Activated naive CD4-positive, alpha-beta T cell treated with anti-CD3 and anti-CD28 coated beads, Interleukin-2, amount 50 U/mL, for 16 hours (primary cell): ENCODE data around the gene WNT7B.

ENCODE experiments used
- DNase-seq: peaks from one replicate; pipeline ENCODE4 v3.0.0-alpha.2; 2020

The WNT7B gene

DNA sequence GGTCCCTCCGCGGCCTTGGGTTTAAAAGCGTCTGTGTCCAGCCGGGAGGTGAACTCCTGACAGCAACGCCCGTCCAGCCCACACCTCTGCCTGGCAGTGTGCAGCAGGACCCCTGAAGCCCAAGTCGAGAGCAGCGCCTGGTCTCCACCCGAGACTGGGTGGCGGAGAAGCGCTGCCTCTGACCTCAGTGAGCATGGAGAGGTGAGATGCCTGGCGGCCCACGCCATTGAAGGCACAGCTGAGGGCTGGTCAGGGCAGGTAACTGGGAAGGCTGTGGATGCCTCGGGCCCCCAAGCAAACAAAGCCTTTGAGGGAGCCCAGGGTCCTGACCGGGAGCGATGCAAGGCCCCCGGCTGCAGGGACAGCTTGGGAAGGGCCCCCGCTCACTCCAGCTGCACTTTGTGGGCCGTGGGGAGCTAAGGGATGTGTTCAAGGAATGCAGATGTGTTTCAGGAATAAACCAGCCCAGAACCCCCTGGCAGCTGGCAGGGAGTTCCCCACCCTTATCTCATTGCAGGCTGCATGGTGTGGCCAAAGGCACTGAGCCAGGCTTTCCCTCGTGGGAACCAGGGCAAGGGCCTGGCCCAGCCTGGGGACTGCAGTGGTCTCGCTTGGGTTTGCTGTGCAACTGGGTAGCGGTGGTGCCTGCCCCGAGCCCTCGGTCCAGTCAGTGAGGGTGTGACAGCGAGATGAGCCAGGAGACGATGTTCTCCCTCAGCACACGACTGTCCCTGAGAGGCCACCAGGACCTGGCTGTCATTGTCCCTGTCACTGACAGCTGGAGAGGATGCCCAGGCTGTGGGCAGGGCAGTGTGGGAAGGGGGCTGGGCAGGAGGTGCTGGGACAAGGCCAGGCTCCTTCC lies 92.5 kb downstream of the WNT7B start:
- DNase-seq: peak; percentile 2

DNA sequence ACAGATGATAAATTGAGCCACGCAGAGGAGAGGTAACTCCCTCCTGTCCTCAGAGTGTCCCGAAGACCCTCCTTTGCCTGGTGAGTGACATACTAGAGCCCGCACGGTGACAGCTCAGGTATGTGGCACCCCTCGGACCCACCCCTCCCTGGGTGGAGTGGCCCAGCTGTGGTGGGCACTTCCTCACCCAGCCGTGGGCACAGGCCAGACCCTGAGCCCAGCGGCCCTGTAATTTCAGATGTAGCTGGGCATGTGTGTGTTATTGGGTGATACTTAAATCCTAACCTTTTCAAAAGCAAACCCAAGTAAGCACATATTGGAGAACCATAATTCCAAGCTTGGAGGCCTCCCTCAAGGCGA lies 93.2 kb downstream of the WNT7B start:
- no peak for DNase-seq

DNA sequence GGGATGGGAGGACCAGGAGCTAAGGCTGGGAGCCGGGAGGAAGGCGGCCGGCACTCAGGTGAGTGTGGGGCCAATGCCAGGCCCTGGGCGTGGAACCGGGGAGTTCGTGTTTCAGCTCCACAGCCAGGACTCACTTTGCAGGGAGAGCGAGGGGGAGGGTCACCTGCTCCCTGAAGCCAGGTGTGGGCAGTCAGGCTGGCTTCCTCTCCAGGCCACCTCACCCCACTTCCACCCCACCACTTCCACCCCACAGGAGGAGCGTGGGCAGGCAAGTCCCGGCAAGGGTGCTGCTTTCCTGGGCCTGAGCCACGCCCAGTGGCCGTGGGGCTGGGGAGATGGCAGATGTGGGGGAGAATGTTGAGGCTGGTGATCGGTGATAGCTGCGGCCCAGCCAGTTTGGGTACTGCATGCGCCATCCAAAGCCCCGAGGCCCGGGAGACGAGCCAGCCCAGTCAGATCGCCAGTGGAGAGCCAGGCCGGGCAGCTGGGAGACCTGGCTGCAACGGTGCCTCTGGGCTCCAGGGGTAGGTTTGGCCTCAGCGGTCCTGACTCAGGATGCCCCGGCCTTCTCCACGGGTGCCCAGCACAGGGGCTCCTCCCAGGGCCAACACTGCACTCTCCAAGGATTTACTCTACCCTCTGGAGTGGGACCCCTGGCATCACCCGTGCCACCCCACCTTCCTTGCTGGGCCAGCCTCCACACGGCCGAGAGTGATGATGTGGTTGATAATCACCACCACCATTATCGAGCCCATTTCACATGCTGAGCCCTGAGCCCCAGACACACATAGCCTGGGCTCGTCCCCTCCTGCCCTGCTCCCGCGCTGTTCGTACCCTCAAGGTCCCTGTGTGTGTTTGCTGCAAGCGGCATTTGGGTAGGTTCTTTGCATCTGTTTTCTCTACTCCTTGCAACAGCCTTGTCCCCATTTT lies 93.8 kb downstream of the WNT7B start:
- peak; percentile 12 for DNase-seq

DNA sequence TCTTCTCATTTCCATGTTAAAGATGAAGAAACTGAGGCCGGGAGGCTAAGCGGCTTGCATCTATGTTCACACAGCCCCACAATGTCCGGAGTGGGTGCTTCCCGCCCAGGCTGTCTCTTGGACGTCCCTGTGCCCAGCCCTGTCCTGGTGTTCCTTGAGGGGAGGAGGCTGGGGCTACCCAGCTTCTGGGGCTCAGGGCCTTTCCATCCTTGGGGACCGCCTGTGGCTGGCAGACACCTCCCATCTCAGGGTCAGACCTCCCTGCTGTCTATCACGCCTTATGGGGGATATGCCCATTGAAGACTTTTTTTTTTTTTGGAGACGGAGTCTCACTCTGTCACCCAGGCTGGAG lies 95.5 kb downstream of the WNT7B start:
- no peak for DNase-seq

DNA sequence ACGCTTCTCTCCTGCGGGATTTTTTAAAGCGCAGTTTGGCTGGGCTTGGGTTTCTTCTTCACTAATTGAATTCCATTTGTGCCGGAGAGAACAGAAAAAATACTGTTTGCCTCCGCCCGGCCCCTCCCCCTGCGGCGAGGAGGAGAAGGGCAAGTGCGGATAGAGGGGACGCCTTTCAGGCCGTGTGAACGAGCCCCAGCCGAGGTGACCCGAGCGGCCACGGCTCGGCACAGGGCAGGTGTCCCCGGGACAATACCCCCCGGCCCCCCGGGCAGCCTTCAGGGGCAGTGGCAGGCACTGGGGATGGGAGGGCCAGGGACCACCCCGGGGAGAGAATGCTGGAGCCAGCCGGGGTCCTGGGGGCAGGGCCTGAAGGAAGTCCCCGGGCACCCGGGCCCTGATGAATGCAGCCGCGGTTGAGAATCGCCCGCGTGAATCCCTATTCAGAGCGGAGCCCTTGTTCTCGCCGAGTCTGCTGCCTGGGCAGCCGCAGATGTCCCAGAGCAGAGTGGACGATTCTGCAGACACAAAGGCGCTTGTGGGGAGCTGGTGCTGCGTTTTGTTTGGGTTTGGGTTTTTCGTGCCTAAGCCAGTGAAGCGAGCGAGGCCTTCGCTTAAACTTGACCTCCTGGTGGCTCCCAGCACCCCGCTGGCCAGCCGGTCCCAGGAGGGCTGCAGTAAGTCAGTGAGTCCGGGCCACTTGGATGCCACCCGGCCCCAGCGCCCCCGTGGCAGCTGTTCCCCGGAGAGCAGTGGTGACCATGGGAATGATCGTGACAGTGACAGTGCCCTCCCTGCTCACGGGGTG lies 96.0 kb downstream of the WNT7B start:
- DNase-seq: no peak

DNA sequence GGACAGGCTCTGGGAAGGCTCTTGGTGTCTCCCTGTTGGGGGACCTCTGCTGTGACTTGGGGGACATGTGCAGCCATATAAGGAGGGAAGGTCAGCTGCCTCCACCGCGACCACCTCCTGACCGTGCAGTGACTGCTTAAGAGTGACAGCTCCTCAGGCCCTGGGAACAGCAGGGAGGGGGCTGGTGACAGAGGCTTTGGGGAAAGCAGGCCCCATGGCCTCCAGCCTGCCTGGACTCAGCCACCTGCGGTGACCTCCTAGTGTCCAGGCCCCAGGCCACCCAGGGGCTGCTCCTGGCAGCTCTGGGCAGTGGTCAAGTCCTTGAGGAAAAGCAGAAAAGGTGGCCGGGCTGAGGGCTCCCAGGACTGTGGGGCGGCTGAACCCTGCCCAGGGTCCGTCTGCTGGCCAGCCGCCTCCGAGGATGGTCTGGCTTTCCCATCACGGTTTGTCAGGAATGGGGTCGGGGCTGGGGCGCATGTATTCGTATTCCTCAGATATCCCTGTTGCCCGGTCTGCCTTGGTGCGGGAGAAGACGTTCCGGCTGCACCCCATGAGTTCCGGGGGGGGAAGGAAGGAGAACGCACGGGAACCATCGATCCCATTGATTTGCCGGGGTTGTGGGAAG lies 96.8 kb downstream of the WNT7B start:
- DNase-seq: no peak

DNA sequence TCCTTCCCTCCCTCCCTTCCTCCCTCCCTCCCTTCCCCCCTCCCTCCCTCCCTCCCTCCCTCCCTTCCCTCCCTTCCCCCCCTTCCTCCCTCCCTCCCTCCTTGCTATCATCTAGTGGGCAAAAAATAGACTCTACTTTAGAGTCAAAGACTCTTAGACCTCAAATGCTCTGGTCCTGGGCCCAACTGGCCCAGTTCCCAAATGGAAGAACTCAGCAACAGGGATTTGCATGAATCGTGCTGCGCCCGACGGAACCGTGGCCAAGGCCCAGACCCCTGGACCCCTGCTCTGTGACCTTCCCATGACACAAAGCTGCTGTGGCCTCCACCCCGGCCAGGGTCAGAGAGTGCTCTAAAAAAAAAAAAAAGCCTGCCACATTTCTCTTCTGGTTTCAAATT lies 97.4 kb downstream of the WNT7B start:
- DNase-seq: no peak

DNA sequence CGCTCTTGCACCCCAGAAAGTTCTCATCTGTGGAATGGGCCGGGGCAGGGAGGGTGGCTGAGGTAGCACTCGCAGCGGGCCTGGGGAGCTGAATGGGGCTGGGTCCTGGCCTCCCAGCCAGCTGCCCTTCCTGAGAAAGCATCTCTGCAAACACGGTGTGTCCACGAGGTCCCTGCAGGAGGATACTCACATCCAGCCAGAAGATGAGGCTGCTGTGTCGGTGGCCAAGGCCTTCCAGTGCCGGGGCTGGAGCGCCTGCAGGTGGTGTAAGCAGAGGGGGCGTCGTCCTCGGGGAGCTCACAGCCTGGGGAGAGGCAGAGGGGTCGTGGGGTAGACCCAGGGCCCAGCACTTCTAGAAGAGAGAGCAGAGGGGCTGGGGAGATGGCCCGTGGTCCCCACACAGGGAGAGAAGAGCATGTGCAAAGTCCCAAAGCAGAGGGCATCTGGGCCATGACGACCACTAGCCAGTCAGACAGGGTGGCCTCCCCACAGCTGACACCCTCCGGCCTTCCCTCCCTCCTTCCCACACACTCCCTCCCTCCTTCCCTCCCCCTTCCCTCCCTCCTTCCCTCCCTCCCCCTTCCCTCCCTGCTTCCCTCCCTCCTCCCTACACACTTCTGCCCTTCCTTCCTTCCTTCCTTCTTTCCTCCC lies 97.9 kb downstream of the WNT7B start:
- no peak for DNase-seq

DNA sequence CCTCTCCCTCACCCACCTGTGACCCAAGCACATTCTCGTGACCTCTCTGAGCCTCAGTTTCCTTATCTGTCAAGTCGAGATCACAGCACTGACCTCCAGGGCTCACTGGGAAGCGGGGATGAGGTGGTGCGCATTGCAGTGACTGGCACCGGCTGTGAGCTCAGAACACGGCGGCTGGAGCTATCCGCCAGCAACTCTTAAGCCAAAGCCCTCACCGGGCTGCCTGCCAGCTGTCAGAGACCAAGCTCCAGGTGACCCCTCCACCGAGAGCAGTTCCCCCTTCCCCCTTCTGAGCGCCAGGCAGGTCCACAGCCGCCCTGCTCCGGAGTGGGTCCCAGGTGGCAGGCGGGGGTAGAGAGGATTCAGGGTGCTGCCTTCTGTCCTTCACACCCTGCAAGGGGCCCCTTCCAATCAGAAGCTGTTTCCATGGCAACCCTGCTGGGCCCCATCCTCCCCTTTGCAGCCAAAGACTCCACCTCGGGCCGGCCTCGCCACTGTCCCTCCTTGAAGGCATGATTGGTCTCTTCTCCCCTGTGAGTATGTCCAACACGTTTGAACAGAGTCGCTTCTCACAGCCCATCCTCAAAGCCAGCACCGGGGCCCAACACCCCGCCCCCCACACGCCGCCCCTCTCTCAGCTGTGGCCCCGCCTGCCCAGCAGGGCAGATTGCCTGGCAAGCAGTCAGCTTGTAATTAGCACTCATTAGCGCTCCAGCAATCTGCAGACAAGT lies 98.7 kb downstream of the WNT7B start:
- DNase-seq: no peak

DNA sequence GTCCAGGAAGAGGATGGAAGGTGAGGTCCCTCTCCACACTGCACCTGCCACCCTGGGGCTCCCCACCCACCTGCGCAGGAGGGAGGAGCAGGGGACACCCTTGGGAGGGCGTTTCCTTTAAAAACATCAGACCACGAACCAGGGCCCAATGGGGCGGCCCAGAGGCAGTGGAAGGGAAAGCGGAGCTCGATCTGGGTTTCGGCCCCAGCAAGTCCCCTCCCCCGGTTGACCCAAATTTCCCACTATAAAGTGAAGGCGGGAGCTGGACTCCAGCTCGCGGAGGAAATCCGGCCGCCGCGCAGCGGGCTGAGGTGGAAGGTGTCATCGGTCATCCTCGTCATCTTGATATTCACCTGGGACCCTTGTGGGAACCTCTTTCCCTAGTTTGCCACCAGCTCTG lies 99.3 kb downstream of the WNT7B start:
- DNase-seq: no peak

DNA sequence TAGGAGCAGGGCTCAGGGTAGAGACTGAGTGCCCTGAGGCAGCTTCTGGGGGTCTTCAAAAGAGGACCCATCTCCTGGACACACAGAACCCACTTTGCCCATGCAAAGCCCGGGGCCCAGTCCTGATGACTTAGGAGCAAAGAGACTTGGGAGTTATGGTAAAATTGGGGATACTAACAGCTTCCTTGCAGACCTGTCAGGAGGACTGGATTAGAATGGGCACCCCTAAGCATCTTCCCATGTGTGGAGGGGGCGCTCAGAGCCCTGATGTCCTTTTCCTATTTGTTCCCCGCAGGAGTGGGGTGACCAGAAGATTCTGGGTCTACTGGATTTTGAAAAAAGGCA lies 100.0 kb downstream of the WNT7B start:
- no peak for DNase-seq

DNA sequence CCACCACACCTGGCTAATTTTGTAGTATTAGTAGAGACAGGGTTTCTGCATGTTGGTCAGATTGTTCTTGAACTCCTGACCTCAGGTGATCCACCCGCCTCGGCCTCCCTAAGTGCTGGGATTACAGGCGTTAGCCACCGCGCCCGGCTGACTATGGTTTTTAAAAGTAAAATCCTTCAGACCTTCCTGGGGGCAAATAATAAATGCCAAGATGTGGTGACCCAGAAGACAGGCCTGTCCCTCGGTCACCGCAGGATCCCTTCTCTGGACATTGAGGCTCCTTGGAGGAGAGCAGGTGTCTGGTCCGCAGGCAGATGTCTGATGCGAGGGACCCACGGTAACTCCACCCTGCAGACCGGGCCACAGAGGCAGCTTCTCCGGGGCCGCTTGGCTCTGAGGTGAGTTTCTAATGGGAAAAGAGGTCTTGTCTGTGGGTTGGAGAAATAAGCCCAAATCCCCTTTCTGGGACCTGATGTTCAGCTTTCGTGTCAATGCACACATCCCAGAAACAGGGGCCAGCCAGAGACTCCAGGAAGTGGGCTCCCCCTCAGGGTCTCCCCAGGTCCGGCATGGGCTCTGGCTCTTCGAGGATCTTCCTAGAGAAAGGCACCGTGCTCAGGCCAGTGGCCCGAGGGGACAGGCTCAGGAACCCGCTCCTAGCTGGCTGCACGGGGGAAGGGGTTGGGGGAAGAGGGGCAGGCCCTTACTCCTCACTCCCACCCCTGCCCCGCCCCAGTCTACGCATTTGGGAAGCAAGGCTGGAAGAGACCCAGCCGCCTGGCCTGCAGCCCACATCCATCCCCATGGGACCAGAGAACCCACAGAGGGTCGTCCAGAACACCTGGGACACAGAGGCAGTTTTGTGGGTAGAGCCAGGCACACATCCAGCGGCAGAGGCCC lies 100.6 kb downstream of the WNT7B start:
- DNase-seq: no peak

DNA sequence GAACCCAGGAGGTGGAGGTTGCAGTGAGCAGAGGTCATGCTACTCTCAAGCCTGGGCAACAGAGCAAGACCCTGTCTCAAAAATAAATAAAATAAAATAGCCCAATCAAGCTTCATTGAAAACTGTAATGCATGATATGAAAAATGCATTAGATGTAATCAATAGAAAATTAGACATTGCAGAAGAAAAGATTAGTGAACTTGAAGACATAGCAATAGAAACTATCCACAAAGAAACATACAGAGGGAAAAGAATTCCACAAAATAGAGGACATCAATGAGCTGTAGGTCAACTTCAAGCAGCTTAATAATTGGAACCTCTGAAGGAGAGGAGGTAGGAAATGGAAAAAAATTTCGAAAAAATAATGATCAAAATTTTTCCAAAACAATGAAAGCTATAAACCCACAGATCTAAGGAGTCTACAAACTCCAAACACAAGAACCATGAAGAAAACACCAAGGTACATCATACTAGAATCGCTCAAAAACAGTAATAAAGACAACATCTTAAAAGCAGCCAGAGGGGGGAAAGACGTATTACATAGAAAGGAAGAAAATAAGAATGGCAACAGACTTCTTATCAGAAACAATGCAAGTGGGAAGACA lies 104.2 kb downstream of the WNT7B start:
- DNase-seq: no peak

DNA sequence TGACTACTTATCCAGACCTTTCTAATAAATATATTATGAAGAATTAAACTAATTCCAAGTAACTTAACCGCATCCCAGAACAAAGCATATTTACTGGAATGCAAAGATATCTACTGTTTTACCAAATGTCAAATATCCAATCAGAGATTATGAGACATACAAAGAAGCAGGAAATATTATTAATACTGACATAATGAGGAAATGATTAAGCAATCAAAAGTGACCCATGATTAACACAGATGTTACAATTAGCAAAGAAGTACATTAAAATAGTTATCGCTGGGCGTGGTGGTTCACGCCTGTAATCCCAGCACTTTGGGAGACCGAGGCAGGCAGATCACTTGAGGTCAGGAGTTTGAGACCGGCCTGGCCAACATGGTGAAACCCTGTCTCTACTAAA lies 105.2 kb downstream of the WNT7B start:
- no peak for DNase-seq
